Transverse colon (tissue), 4 donors: ENCODE data around the gene LEF1.

Experiments used
- CTCF ChIP-seq, 5 experiments: fragments of 200-600 bp in 3 of 5; fragments of 450-650 bp in 2 of 5; sonication (generic) in 3 of 5; IDR thresholded peaks; 1 replicate in 2 of 5; 2 replicates in 3 of 5; pipeline ENCODE4 v1.5.1; 2016 to 2017; ENCODE audit warnings: antibody characterized with exemption in 5 of 5, inconsistent platforms in 3 of 5, mild to moderate bottlenecking in 2 of 5, moderate library complexity in 1 of 5
- POLR2AphosphoS5 ChIP-seq, 3 donors: sonication (generic); formaldehyde crosslinking; IDR thresholded peaks; one replicate each; pipeline ENCODE4 v1.6.1; 2016; ENCODE audit warnings: antibody characterized with exemption in 3 of 3

DNA sequence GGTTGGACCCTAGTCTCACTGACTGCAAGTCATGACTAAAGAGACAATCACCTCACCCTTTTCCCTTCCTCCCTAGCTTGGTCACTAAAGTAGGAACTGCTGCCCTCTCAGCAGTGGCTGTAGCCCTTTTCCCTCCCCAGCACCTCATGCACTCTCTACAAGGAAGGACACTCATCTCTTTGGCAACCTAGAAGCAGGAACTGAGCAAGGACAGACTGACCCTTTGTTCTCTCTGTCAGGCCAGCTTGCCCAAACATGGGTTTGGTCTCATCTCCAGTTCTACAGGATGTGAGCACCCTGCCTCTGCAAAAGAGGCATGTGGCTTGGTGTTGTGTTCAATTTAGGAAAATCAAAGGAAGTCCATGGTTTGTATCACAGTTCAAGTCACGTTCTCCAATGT lies 15.8 kb downstream of the LEF1 start:
- TF ChIP-seq POLR2AphosphoS5 (IDR thresholded peaks at IDR 0.05) (no peak), CTCF (IDR thresholded peaks at IDR 0.05) (no peak)
